ENCODE measurements around the gene ZMYND8. TPM values are rescaled to one million over a fixed set of nuclear protein-coding genes. Genes with fewer than 3 reads are reported as not detected.

The ZMYND8 gene
- total RNA-seq, 3 donors from 2014 or later = 62.1 to 64.9 (median 62.1) TPM

DNA sequence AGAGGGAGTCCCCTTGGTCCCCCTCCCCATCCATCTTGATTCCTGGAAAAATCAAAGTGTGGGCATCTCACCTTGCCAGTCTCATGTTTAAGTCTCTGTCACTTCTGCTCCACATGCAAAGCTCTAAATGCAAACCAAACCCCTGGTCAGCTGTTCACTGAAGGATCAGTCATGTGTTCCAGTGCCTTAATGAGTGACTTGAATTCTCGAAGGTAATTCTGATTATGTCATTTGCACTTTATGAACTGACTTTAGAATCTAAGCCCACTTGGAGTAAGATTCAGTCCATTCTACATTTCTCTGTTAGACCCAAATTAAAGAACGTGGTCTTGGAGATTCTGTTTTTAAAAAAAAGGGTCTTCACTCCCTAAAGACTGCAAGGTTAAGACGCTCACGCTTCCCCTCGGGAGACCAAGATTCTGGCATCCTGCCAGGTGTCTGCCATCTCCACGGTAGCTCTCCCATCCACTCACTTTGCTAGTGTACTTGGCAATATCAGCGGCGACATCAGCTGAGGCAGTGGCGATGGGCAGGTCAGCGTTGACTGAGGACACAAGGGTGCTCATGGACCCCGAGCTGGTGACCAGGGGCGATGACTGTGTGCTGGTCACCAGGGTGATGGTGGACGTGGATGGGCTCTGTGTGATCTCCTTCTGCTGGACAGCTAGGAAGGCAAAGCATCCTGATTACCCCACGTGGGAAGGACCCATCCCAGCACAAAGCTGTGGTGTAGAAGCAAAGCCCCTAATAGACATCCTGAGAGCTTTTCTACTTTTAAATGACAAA is 120.5 kb downstream of the ZMYND8 start:
- TF ChIP-seq, protein P1, sequence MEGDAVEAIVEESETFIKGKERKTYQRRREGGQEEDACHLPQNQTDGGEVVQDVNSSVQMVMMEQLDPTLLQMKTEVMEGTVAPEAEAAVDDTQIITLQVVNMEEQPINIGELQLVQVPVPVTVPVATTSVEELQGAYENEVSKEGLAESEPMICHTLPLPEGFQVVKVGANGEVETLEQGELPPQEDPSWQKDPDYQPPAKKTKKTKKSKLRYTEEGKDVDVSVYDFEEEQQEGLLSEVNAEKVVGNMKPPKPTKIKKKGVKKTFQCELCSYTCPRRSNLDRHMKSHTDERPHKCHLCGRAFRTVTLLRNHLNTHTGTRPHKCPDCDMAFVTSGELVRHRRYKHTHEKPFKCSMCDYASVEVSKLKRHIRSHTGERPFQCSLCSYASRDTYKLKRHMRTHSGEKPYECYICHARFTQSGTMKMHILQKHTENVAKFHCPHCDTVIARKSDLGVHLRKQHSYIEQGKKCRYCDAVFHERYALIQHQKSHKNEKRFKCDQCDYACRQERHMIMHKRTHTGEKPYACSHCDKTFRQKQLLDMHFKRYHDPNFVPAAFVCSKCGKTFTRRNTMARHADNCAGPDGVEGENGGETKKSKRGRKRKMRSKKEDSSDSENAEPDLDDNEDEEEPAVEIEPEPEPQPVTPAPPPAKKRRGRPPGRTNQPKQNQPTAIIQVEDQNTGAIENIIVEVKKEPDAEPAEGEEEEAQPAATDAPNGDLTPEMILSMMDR (IDR thresholded peaks at IDR 0.05) = no peak
- no peaks in the 10 kb centered on the region for H3K9me3 ChIP-seq
- ATAC-seq = no peak
- intact Hi-C loops (cut with DNase I, micrococcal nuclease) = no loop called here
- H3K36me3 ChIP-seq (ENCODE audit: low read depth) = peaks cover 7% of the 10 kb centered on the region
- H3K4me1 ChIP-seq (ENCODE audit: low read depth) = no peaks in the 10 kb centered on the region
- no peak overlapping the region for H3K4me3 ChIP-seq
- DNase-seq = no peak

DNA sequence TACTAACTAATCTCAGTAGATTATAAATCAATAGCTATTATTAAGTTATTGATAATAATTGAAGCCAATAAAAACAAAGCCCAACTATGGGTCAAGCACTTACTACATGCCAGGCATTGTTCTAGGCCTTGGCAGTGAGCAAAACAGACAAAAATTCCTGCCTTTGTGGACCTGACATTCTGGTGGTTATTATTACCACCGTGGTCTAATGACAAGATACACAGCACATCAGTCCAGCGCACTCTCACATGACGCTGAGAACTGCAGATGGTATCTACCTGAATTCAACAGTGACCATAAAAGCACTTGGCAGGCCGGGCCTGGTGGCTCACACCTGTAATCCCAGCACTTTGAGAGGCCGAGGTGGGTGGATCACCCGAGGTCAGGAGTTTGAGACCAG is 121.4 kb downstream of the ZMYND8 start:
- intact Hi-C loops (cut with DNase I, micrococcal nuclease) = no loop called here
- Histone ChIP-seq H3K4me3 (no peak overlapping the region), H3K36me3 (ENCODE audit: low read depth) (peaks cover 7% of the 10 kb centered on the region), H3K4me1 (ENCODE audit: low read depth) (no peaks in the 10 kb centered on the region), H3K9me3 (no peaks in the 10 kb centered on the region)
- DNase-seq (no peak), ATAC-seq (no peak)
- TF ChIP-seq, protein P1 (IDR thresholded peaks at IDR 0.05) = no peak

DNA sequence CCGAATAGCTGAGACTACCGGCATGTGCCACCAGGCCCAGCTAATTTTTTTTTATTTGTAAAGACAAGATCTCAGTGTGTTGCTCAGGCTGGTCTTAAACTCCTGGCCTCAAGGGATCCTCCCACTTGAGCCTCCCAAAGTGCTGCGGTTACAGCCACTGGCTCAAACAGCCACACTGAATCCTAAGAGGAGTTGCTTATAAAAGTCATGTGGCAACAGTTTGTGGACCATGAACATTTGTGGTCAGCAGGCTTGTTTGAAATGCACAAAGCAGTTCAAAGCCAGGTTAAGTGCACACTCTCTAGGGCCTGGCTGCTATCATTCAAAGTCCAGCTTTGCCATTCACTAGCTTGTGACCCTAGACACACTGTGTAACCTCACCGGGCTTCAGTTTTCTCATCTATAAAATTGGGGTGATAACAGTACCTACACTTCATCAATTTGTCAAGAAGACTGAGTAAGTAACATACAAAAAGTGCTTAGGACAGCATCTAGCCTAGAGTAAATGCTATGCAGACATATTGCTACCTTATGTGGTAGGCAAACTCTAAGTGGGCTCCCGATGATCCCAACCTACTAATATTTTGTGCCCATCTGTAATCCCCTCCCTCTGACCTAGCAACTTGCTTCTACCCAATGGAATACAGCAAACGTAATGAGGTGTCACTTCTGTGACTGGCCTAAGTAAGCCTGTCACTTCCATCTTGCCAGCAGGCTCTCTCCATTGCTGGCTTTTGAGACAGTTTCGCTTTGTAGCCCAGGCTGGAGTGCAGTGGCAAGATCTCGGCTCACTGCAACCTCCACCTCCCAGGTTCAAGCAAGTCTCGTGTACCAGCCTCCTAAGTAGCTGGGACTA is 122.9 kb downstream of the ZMYND8 start:
- H3K4me3 ChIP-seq = no peak overlapping the region
- intact Hi-C loops (cut with DNase I, micrococcal nuclease) = no loop called here
- ATAC-seq (no peak), DNase-seq (no peak)
- no peaks in the 10 kb centered on the region for H3K4me1 ChIP-seq (ENCODE audit: low read depth)
- TF ChIP-seq, protein P1 (IDR thresholded peaks at IDR 0.05) = no peak
- no peaks in the 10 kb centered on the region for H3K9me3 ChIP-seq
- H3K36me3 ChIP-seq (ENCODE audit: low read depth) = peaks cover 11% of the 10 kb centered on the region

DNA sequence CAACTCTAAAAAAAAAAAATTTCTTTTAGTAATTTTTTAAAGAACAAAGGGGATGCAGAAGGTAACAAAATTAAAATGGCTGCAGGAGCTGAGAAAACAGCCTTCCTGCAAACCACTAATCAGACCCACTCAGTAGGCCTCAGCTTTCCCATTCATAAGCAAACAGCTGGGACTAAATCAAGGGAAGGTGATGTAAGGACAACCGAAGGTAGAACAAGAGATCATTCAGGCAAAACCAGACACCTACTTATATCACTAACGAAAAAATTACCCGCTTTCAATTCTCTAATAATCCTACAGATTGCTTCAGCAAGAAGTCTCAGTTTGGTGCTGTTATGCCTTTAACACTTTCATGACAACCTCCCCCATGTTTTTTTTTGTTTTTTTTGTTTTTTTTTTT is 124.0 kb downstream of the ZMYND8 start:
- Histone ChIP-seq H3K4me1 (ENCODE audit: low read depth) (no peaks in the 10 kb centered on the region), H3K4me3 (no peak overlapping the region), H3K36me3 (ENCODE audit: low read depth) (peaks cover 11% of the 10 kb centered on the region), H3K9me3 (no peaks in the 10 kb centered on the region)
- TF ChIP-seq, protein P1 (IDR thresholded peaks at IDR 0.05) = no peak
- DNase-seq = no peak
- no peak for ATAC-seq
- intact Hi-C loops (cut with DNase I, micrococcal nuclease) = no loop called here

DNA sequence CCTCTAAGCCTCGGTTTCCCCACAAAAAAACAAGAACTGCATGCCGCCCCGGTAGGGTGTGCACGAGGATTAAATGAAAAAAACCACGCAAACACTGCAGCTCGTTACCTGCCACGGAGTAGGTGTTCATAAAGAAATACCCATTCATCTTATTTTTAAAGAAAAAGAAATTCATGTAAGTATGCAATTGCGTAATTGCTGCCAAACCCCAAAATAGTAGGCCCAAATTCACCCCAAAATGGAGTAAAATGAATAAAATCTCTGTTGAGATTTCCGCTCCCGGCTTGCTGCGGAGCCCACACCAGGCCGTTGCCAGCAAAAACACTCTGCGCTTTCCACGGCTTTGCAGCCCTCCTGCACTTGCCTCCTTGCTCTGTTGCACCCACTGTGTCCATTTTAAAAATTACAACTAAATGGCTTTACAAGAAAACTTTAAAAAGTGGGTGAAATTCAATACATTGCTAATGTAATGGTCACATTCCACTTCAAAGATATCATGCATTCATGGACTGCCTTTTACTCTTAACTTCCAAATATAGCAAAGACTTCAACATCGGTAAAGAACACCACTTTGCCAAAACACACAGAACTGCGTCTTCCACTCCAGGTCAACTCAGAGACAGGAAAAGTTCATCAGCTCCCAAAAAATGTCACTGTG is 125.0 kb downstream of the ZMYND8 start:
- intact Hi-C loops (cut with DNase I, micrococcal nuclease) = no loop called here
- Histone ChIP-seq H3K36me3 (ENCODE audit: low read depth) (peaks cover 11% of the 10 kb centered on the region), H3K9me3 (no peaks in the 10 kb centered on the region), H3K4me1 (ENCODE audit: low read depth) (no peaks in the 10 kb centered on the region), H3K4me3 (no peak overlapping the region)
- TF ChIP-seq, protein P1 (IDR thresholded peaks at IDR 0.05) = no peak
- DNase-seq = no peak
- ATAC-seq = no peak
